Measurements from ENCODE around the gene ACVRL1. TPM values are rescaled to one million over a fixed set of nuclear protein-coding genes. Genes with fewer than 3 reads are reported as not detected.
A peak's percentile ranks its signal among the peaks of the same experiment; 100 is the strongest.

The ACVRL1 gene
- total and polyA plus RNA-seq, 4 donors, result 3.4 to 96.9 (median 33.6) TPM

DNA sequence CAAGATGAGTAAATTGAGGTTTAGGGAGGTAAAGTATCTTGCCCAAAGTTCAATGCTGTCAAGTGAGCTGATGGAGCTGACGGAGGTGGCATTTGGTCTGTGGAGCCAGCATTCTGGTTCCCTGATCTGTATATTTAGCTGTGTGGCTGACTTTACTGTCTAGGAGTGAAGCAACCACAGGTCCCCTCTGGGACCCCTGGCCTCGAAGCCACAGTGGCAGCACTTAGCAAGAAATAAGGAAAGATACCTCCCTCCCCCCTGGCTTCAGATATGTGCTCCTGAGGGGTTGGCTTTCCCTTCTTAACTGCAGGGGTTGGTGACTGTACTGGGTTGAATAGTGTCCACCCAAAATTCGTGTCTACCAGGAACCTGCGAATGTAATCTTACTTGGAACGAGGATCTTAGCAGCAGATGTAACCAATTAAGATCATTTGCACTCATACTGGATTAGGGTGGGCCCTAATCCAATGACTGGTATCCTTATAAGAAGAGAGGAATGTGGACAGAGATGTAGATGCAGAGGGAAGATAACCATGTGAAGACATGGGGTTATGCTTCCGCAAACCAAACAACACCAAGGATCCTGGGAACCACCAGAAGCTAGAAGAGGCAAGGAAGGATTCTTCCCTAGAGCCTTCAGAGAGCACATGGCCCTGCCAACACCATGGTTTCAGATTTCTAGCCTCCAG, 42.2 kb downstream of the ACVRL1 start:
- Histone ChIP-seq H3K36me3 (ENCODE audit: control insufficient read depth in 1 of 2, insufficient read depth in 2 of 2, low read length in 1 of 2) (no peaks in the 10 kb centered on the region), H3K27me3 (ENCODE audit: control insufficient read depth in 1 of 2, insufficient read depth in 2 of 2, low read length in 1 of 2) (no peaks in the 10 kb centered on the region), H3K27ac (ENCODE audit: low read depth in 1 of 2, low read length in 2 of 2) (no peak overlapping the region), H3K9me3 (ENCODE audit: control insufficient read depth, low read length) (no peaks in the 10 kb centered on the region), H3K4me1 (ENCODE audit: control insufficient read depth in 1 of 2, insufficient read depth in 2 of 2, low read length in 2 of 2) (no peaks in the 10 kb centered on the region), H3K4me3 (ENCODE audit: low read length in 2 of 2) (no peak overlapping the region)
- intact Hi-C loops (cut with DNase I), result no loop called here
- 83 to 87% methylated on average over 6 of the region's 6 CpGs for WGBS, 2 donors
- ATAC-seq (ENCODE audit: low FRiP score) (no peak), DNase-seq (no peak)

- Histone ChIP-seq H3K4me1 (ENCODE audit: control insufficient read depth in 1 of 2, insufficient read depth in 2 of 2, low read length in 2 of 2) (peaks cover 0 to 2% of the 10 kb centered on the region in 2 donors), H3K9me3 (ENCODE audit: control insufficient read depth, low read length) (no peaks in the 10 kb centered on the region), H3K27me3 (ENCODE audit: control insufficient read depth in 1 of 2, insufficient read depth in 2 of 2, low read length in 1 of 2) (no peaks in the 10 kb centered on the region), H3K27ac (ENCODE audit: low read depth in 1 of 2, low read length in 2 of 2) (no peak overlapping the region), H3K36me3 (ENCODE audit: control insufficient read depth in 1 of 2, insufficient read depth in 2 of 2, low read length in 1 of 2) (no peaks in the 10 kb centered on the region), H3K4me3 (ENCODE audit: low read length in 2 of 2) (peak overlapping the region; percentile 0 to 24)
- DNase-seq (no peak), ATAC-seq (ENCODE audit: low FRiP score) (no peak)
- intact Hi-C loops (cut with DNase I), result no loop called here
- 1 to 2% methylated on average over 5 of the region's 5 CpGs for whole genome bisulfite sequencing, 2 donors
These were observed 43.4 kb downstream of the ACVRL1 start for GRCh38 chr12:51950682-51951198.

- ATAC-seq (ENCODE audit: low FRiP score), result peak; percentile 95
- peaks cover 0 to 2% of the 10 kb centered on the region in 2 donors for H3K4me1 ChIP-seq (ENCODE audit: control insufficient read depth in 1 of 2, insufficient read depth in 2 of 2, low read length in 2 of 2)
- intact Hi-C loops (cut with DNase I), result no loop called here
- H3K27me3 ChIP-seq (ENCODE audit: control insufficient read depth in 1 of 2, insufficient read depth in 2 of 2, low read length in 1 of 2), result no peaks in the 10 kb centered on the region
- peak; percentile 93 to 96 for DNase-seq
- H3K4me3 ChIP-seq (ENCODE audit: low read length in 2 of 2), result peak within 1 kb of the TSS; percentile 73 to 99
- no peaks in the 10 kb centered on the region for H3K36me3 ChIP-seq (ENCODE audit: control insufficient read depth in 1 of 2, insufficient read depth in 2 of 2, low read length in 1 of 2)
- H3K9me3 ChIP-seq (ENCODE audit: control insufficient read depth, low read length), result no peaks in the 10 kb centered on the region
- peak within 1 kb of the TSS; percentile 7 to 16 for H3K27ac ChIP-seq (ENCODE audit: low read depth in 1 of 2, low read length in 2 of 2)
- WGBS, 2 donors, result 1% methylated on average over 40 to 86 of the region's 86 CpGs
These were observed 44.0 kb downstream of the ACVRL1 start, which contains the start of gene ACVR1B for GRCh38 chr12:51951199-51951842. ACVR1B (plus strand) TSS chr12:51951699; CDS start chr12:51951744, 45 bp downstream.

DNA sequence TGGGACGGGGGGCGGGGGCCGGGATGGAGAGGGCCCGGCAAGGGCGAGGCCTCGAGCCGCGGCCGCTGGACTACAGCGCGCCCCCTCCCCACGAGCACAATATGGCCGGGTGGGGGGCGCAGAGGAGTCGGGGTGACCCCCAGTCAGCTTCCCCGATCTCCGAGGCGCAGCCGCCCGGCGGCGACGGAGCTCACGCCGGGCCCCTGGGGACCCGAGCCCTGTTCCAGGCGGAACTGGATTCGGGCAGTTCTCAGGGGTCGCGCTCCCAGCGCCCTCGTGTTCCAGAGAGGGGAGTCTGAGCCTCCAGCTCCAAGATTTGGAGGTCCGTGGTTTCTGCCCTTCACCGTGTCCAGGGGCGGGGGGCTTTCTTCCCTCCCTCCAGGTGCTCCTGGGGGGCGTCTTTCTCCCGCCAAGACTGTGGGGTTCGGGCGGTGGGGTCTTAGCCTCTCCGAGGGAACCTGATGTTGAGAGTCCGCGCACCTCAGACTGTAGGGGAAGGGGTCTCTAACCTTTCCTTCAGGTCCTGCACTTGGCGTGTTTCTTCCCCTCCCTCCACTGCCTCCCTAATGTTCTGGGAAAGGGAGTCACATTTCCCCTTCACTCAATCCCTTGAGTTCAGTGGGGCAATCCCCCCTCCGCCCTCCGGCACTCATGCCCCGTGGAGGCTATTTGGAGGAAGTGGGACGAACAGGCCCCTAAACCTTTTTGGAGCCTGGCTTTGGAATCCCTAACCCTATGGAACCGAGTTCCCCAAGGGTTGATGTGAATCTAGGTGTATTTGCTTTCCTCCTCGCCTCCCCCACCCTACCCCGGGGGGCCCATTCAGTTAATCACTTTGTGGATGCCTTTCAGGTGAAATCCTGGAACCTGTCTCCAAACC, 44.8 kb downstream of the ACVRL1 start:
- ATAC-seq (ENCODE audit: low FRiP score), result peak; percentile 64

GRCh38 chr12:51953089-51953488, 45.8 kb downstream of the ACVRL1 start:
- peaks cover 0 to 2% of the 10 kb centered on the region in 2 donors for H3K4me1 ChIP-seq (ENCODE audit: control insufficient read depth in 1 of 2, insufficient read depth in 2 of 2, low read length in 2 of 2)
- peak overlapping the region; percentile 67 to 99 for H3K4me3 ChIP-seq (ENCODE audit: low read length in 2 of 2)
- H3K27me3 ChIP-seq (ENCODE audit: control insufficient read depth in 1 of 2, insufficient read depth in 2 of 2, low read length in 1 of 2), result no peaks in the 10 kb centered on the region
- H3K36me3 ChIP-seq (ENCODE audit: control insufficient read depth in 1 of 2, insufficient read depth in 2 of 2, low read length in 1 of 2), result no peaks in the 10 kb centered on the region
- H3K27ac ChIP-seq (ENCODE audit: low read depth in 1 of 2, low read length in 2 of 2), result peak overlapping the region in 1 of 2 donors; percentile 70
- no peaks in the 10 kb centered on the region for H3K9me3 ChIP-seq (ENCODE audit: control insufficient read depth, low read length)
- 25% methylated on average over 8 of the region's 8 CpGs for WGBS, 2 donors
- intact Hi-C loops (cut with DNase I), result no loop called here
- ATAC-seq (ENCODE audit: low FRiP score) (no peak), DNase-seq (no peak)

More for the DNA sequence above, 44.8 kb downstream of the ACVRL1 start:
- peak overlapping the region; percentile 7 to 16 for H3K27ac ChIP-seq (ENCODE audit: low read depth in 1 of 2, low read length in 2 of 2)
- intact Hi-C loops (cut with DNase I), result no loop called here
- H3K27me3 ChIP-seq (ENCODE audit: control insufficient read depth in 1 of 2, insufficient read depth in 2 of 2, low read length in 1 of 2), result no peaks in the 10 kb centered on the region
- peak; percentile 64 to 74 for DNase-seq
- H3K36me3 ChIP-seq (ENCODE audit: control insufficient read depth in 1 of 2, insufficient read depth in 2 of 2, low read length in 1 of 2), result no peaks in the 10 kb centered on the region
- peaks cover 0 to 2% of the 10 kb centered on the region in 2 donors for H3K4me1 ChIP-seq (ENCODE audit: control insufficient read depth in 1 of 2, insufficient read depth in 2 of 2, low read length in 2 of 2)
- H3K9me3 ChIP-seq (ENCODE audit: control insufficient read depth, low read length), result no peaks in the 10 kb centered on the region
- 1% methylated on average over 31 to 50 of the region's 50 CpGs for WGBS, 2 donors
- peak overlapping the region; percentile 73 to 99 for H3K4me3 ChIP-seq (ENCODE audit: low read length in 2 of 2)

- H3K4me3 ChIP-seq (ENCODE audit: low read length in 2 of 2), result no peak overlapping the region
- no peaks in the 10 kb centered on the region for H3K27me3 ChIP-seq (ENCODE audit: control insufficient read depth in 1 of 2, insufficient read depth in 2 of 2, low read length in 1 of 2)
- intact Hi-C loops (cut with DNase I), result no loop called here
- H3K9me3 ChIP-seq (ENCODE audit: control insufficient read depth, low read length), result no peaks in the 10 kb centered on the region
- H3K4me1 ChIP-seq (ENCODE audit: control insufficient read depth in 1 of 2, insufficient read depth in 2 of 2, low read length in 2 of 2), result peaks cover 0 to 2% of the 10 kb centered on the region in 2 donors
- H3K27ac ChIP-seq (ENCODE audit: low read depth in 1 of 2, low read length in 2 of 2), result peak overlapping the region; percentile 6 to 61
- 4 to 5% methylated on average over 4 of the region's 4 CpGs for whole genome bisulfite sequencing, 2 donors
- ATAC-seq (ENCODE audit: low FRiP score) (no peak), DNase-seq (no peak)
- no peaks in the 10 kb centered on the region for H3K36me3 ChIP-seq (ENCODE audit: control insufficient read depth in 1 of 2, insufficient read depth in 2 of 2, low read length in 1 of 2)
These were observed 46.6 kb downstream of the ACVRL1 start for GRCh38 chr12:51953864-51954263.

- Histone ChIP-seq H3K36me3 (ENCODE audit: control insufficient read depth in 1 of 2, insufficient read depth in 2 of 2, low read length in 1 of 2) (no peaks in the 10 kb centered on the region), H3K4me1 (ENCODE audit: control insufficient read depth in 1 of 2, insufficient read depth in 2 of 2, low read length in 2 of 2) (peaks cover 0 to 4% of the 10 kb centered on the region in 2 donors), H3K27me3 (ENCODE audit: control insufficient read depth in 1 of 2, insufficient read depth in 2 of 2, low read length in 1 of 2) (no peaks in the 10 kb centered on the region), H3K4me3 (ENCODE audit: low read length in 2 of 2) (no peak overlapping the region), H3K27ac (ENCODE audit: low read depth in 1 of 2, low read length in 2 of 2) (peak overlapping the region; percentile 11 to 69), H3K9me3 (ENCODE audit: control insufficient read depth, low read length) (no peaks in the 10 kb centered on the region)
- DNase-seq (no peak), ATAC-seq (ENCODE audit: low FRiP score) (no peak)
- WGBS, 2 donors, result 8 to 10% methylated on average over 7 of the region's 7 CpGs
- intact Hi-C loops (cut with DNase I), result no loop called here
These were observed 47.5 kb downstream of the ACVRL1 start for GRCh38 chr12:51954561-51955361.

DNA sequence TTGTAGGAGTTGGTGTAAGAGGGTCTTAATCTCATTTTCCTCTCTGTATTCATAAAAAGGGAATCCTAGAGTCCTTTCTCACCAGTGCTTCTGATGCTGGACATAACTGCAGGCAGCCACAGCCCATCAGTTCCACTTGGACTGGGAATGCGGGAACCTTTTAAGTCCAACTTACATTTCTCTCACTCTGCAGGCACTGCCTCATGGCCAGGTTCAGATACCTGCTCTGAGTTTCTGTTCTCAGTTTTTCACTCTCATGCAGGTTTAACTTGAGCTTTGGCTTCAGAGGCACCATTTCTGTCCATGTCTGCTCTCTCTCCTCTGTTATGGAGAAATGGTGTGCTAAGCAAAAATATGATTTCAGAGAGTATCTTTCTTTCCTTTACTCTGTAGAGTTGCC, 48.4 kb downstream of the ACVRL1 start:
- Histone ChIP-seq H3K27me3 (ENCODE audit: control insufficient read depth in 1 of 2, insufficient read depth in 2 of 2, low read length in 1 of 2) (no peaks in the 10 kb centered on the region), H3K36me3 (ENCODE audit: control insufficient read depth in 1 of 2, insufficient read depth in 2 of 2, low read length in 1 of 2) (peaks cover 0 to 3% of the 10 kb centered on the region in 2 donors), H3K4me1 (ENCODE audit: control insufficient read depth in 1 of 2, insufficient read depth in 2 of 2, low read length in 2 of 2) (peaks cover 0 to 4% of the 10 kb centered on the region in 2 donors), H3K27ac (ENCODE audit: low read depth in 1 of 2, low read length in 2 of 2) (no peak overlapping the region), H3K9me3 (ENCODE audit: control insufficient read depth, low read length) (no peaks in the 10 kb centered on the region), H3K4me3 (ENCODE audit: low read length in 2 of 2) (no peak overlapping the region)
- DNase-seq, result no peak
- intact Hi-C loops (cut with DNase I), result no loop called here
- 59 to 71% methylated on average over 1 of the region's 1 CpG for WGBS, 2 donors
- no peak for ATAC-seq (ENCODE audit: low FRiP score)

Measured in aorta (tissue), 5 donors.